Lung (tissue), 12 donors: ENCODE measurements around the gene MAML3. TPM values are rescaled to one million over a fixed set of nuclear protein-coding genes. Genes with fewer than 3 reads are reported as not detected.

Source experiments
- ATAC-seq: fragments of 200-7000 bp; cut with Tn5 transposase; one replicate; pipeline ENCODE4 v1.9.1; 2020; ENCODE audit warnings: moderate number of reproducible peaks; ENCODE audit not compliant: insufficient read depth, low FRiP score
- DNase-seq, 3 donors: peaks; one replicate each; pipeline ENCODE4 v3.0.0-alpha.2; 2013 to 2017
- H3K27ac ChIP-seq, 2 donors: one replicate each; pipeline ENCODE4 v1.5.1; 2013; ENCODE audit warnings: mild to moderate bottlenecking in 2 of 2, moderate library complexity in 2 of 2, control low read depth in 1 of 2, inconsistent platforms in 1 of 2, low read depth in 1 of 2, low read length in 1 of 2
- H3K27me3 ChIP-seq, 3 donors: one replicate each; pipeline ENCODE4 v1.5.1; 2013; ENCODE audit warnings: low read length in 2 of 3; ENCODE audit not compliant: control insufficient read depth in 3 of 3, insufficient read depth in 3 of 3
- H3K36me3 ChIP-seq, 4 donors: one replicate each; pipeline ENCODE4 v1.5.1; 2013; ENCODE audit warnings: low read length in 4 of 4, mild to moderate bottlenecking in 1 of 4, moderate library complexity in 1 of 4; ENCODE audit not compliant: control insufficient read depth in 4 of 4, insufficient read depth in 4 of 4
- H3K4me1 ChIP-seq, 5 donors: one replicate each; pipeline ENCODE4 v1.5.1; 2013; ENCODE audit warnings: low read length in 5 of 5, mild to moderate bottlenecking in 2 of 5, moderate library complexity in 1 of 5; ENCODE audit not compliant: control insufficient read depth in 5 of 5, insufficient read depth in 5 of 5
- H3K4me3 ChIP-seq: one replicate; pipeline ENCODE4 v1.5.1; 2013; ENCODE audit warnings: mild to moderate bottlenecking, control low read depth, moderate library complexity
- H3K9ac ChIP-seq, 2 donors: one replicate each; pipeline ENCODE4 v1.5.1; 2013; ENCODE audit warnings: low read length in 2 of 2, control low read depth in 1 of 2; ENCODE audit not compliant: insufficient read depth in 1 of 2
- H3K9me3 ChIP-seq, 4 donors: one replicate each; pipeline ENCODE4 v1.5.1; 2013; ENCODE audit warnings: low read length in 3 of 4, mild to moderate bottlenecking in 1 of 4, moderate library complexity in 1 of 4; ENCODE audit not compliant: control insufficient read depth in 4 of 4, insufficient read depth in 3 of 4
- WGBS, 2 donors: extraction: QIAGEN DNeasy Blood & Tissue Kit; methylation state at CpG; one replicate each; pipeline ENCODE4 v1.1.7; 2013; 5-methylcytosine and 5-hydroxymethylcytosine counted together
- polyA plus RNA-seq, 2 donors: library from polyadenylated mRNA; stranded (reverse); fragments of 200-250 nt; gene quantifications; one replicate each; pipeline ENCODE4 v1.2.1, GENCODE V29; 2013
- total RNA-seq, 2 donors: library from RNA; depleted of rRNA in 1 of 2; stranded (reverse); fragments of >200 nt in 1 of 2; gene quantifications; one replicate each; pipeline ENCODE4 v1.2.1, GENCODE V29; 2014 to 2021
- TF ChIP-seq, protein P1 (sequence below): IDR thresholded peaks from 2 replicates; pipeline ENCODE4 v1.5.1; 2012; ENCODE audit warnings: mild to moderate bottlenecking; ENCODE audit errors: control extremely low read depth, extremely low read depth
- donor health status: control.
- donor health status: control.
- donor health status: Bipolar disorder and iron deficiency.
- donor health status: healthy.
- donor health status: DM: yes; HTN: yes; CAD: no.

The MAML3 gene
- total and polyA plus RNA-seq, 4 donors: 3.0 to 16.4 (median 8.5) TPM

DNA sequence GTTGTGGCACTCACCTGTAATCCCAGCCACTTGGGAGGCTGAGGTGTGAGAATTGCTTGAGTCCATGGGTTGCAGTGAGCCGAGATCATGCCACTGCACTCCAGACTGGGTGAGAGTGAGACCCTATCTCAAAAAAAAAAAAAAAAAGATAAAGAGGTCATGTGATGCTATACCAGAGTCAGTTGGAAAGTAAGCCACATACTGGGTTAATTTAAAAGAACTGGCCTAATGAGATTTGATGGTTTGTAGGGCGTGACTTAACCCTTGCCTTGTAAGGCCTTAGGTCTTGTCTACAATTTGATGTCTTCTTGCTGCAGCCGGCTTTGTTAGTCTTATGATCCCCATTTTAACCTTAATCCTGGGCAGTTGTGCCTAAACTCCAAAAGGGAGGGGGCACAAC lies 483.2 kb downstream of the MAML3 start:
- no peaks in the 10 kb centered on the region for H3K9me3 ChIP-seq
- no peak for ATAC-seq
- no peak overlapping the region for H3K4me3 ChIP-seq
- peaks cover 5 to 16% (median 12%) of the 10 kb centered on the region in 5 donors for H3K4me1 ChIP-seq
- H3K36me3 ChIP-seq: peaks cover 0 to 9% (median under 1%) of the 10 kb centered on the region in 4 donors
- 94 to 95% methylated on average over 3 of the region's 3 CpGs for WGBS, 2 donors
- DNase-seq: no peak
- TF ChIP-seq, protein P1, sequence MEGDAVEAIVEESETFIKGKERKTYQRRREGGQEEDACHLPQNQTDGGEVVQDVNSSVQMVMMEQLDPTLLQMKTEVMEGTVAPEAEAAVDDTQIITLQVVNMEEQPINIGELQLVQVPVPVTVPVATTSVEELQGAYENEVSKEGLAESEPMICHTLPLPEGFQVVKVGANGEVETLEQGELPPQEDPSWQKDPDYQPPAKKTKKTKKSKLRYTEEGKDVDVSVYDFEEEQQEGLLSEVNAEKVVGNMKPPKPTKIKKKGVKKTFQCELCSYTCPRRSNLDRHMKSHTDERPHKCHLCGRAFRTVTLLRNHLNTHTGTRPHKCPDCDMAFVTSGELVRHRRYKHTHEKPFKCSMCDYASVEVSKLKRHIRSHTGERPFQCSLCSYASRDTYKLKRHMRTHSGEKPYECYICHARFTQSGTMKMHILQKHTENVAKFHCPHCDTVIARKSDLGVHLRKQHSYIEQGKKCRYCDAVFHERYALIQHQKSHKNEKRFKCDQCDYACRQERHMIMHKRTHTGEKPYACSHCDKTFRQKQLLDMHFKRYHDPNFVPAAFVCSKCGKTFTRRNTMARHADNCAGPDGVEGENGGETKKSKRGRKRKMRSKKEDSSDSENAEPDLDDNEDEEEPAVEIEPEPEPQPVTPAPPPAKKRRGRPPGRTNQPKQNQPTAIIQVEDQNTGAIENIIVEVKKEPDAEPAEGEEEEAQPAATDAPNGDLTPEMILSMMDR: no peak
- H3K27ac ChIP-seq: no peak overlapping the region
- no peaks in the 10 kb centered on the region for H3K27me3 ChIP-seq
- no peak overlapping the region for H3K9ac ChIP-seq

DNA sequence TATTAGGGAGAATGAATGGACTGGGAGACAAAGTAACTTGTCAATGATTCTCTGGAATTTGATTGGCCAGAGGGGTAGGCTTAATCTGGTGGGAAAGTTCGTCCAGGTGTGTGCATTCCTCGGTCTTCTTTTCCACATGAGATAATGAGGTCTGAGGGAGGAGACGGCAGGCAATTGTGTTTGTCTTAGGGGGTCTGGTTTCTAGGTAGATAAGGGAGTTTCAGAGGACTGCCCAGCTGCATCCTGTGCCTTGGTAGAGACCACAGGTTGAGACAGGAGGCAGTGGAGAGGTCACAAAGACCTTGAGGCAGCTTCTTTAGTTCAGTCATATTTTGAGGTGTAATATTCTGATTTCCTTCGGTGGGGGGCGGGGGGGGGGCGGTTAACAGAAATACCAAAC lies 484.1 kb downstream of the MAML3 start:
- ATAC-seq (no peak), DNase-seq (no peak)
- TF ChIP-seq, protein P1: no peak
- Histone ChIP-seq H3K27me3 (no peaks in the 10 kb centered on the region), H3K4me3 (no peak overlapping the region), H3K4me1 (peaks cover 5 to 17% (median 14%) of the 10 kb centered on the region in 5 donors), H3K36me3 (peaks cover 0 to 4% (median 0%) of the 10 kb centered on the region in 4 donors), H3K27ac (no peak overlapping the region), H3K9me3 (no peaks in the 10 kb centered on the region), H3K9ac (no peak overlapping the region)
- 71 to 80% methylated on average over 6 of the region's 6 CpGs for WGBS, 2 donors

DNA sequence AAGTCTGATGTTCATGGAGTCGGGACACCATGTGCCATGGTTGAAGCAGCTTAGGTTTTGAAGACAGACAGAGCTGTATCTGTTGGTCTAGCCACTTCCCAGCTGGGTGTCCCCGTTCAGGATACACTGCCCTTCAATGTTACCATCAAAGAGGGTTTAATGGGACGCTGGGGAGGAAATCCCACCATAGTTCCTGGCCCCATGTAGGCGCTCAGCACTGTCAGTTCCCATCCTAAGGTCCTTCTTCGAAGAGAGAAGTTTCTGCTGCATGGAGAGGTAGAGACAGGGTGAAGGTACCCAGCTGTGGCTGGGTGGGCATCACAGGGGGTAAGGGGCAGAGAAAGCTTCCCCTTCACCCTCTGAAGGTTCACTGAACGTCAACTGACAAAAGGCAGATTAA lies 484.6 kb downstream of the MAML3 start:
- WGBS, 2 donors: 81 to 92% methylated on average over 6 of the region's 6 CpGs
- Histone ChIP-seq H3K4me3 (no peak overlapping the region), H3K27ac (no peak overlapping the region), H3K36me3 (peaks cover 0 to 4% (median 0%) of the 10 kb centered on the region in 4 donors), H3K4me1 (peaks cover 5 to 17% (median 14%) of the 10 kb centered on the region in 5 donors), H3K9ac (no peak overlapping the region), H3K9me3 (no peaks in the 10 kb centered on the region), H3K27me3 (no peaks in the 10 kb centered on the region)
- no peak for ATAC-seq
- TF ChIP-seq, protein P1: no peak
- DNase-seq: no peak

DNA sequence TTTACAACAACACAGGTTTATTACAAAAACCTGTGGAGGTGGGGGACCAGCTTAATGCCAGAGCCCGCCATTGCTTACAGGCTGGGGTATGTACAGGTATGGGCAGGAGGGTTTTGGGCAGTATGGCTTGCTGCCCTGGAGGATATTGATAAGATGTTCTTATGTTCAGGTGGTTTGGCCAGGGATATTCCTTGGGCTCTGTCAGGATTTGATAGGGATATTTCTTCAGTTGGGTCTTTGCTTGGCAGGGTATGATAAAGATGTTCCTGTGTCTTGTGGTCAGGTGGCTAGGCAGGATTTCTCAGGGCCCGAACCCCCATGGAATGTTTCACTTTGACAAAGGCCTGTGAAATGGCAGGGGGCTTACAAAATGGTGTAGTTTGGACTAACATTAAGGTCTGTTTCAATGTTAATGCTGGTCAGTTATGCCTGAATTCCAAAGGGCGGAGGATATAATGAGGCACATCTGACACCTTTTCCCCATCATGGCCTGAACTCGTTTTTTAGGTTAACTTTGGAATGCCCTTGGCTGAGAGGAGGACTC lies 485.3 kb downstream of the MAML3 start:
- TF ChIP-seq, protein P1: no peak
- no peak overlapping the region for H3K9ac ChIP-seq
- H3K27ac ChIP-seq: no peak overlapping the region
- no peaks in the 10 kb centered on the region for H3K9me3 ChIP-seq
- ATAC-seq: no peak
- 89% methylated on average over 4 of the region's 4 CpGs for WGBS, 2 donors
- no peak for DNase-seq
- no peak overlapping the region for H3K4me3 ChIP-seq
- H3K27me3 ChIP-seq: no peaks in the 10 kb centered on the region
- H3K4me1 ChIP-seq: peaks cover 5 to 17% (median 14%) of the 10 kb centered on the region in 5 donors
- peaks cover 0 to 4% (median 0%) of the 10 kb centered on the region in 4 donors for H3K36me3 ChIP-seq
